C4-2B (cell line): Measurements from ENCODE around the gene ABCC8.

ENCODE experiments used
- CTCF ChIP-seq: fragments of 450-650 bp; conservative IDR thresholded peaks from 2 replicates; pipeline ENCODE4 v1.5.1; 2017; ENCODE audit warnings: mild to moderate bottlenecking
- ZFX ChIP-seq: fragments of 450-650 bp; IDR thresholded peaks from 2 replicates; pipeline ENCODE4 v1.6.1; 2017

GRCh38 chr11:17378655-17379054 lies 98.0 kb downstream of the ABCC8 start:
- TF ChIP-seq CTCF (no peak), ZFX (no peak)
